Stimulated activated CD4-positive, alpha-beta T cell treated with anti-CD3 and anti-CD28 coated beads, Interleukin-12 subunit alpha, Interleukin-12 subunit beta, amount 100 ng/mL, for 48 hours (primary cell): ENCODE measurements around the gene TACC3.

Experiments
- DNase-seq, 3 donors: peaks; one replicate each; pipeline ENCODE4 v3.0.0-alpha.2; 2020; ENCODE audit warnings: low read depth in 2 of 3, low spot score in 1 of 3

TACC3 gene

GRCh38 chr4:1788254-1788973 is 67.1 kb downstream of the TACC3 start:
- DNase-seq: no peak

GRCh38 chr4:1789552-1789951 is 68.2 kb downstream of the TACC3 start:
- DNase-seq: no peak

GRCh38 chr4:1790005-1790404 is 68.7 kb downstream of the TACC3 start:
- DNase-seq: no peak

GRCh38 chr4:1792158-1792831 is 71.0 kb downstream of the TACC3 start:
- no peak for DNase-seq

GRCh38 chr4:1792832-1793495 is 71.6 kb downstream of the TACC3 start, which contains the start of gene FGFR3:
Gene FGFR3, plus strand, starts transcription at chr4:1793293. Its CDS starts 642 bp downstream, at chr4:1793935.
- peak in 1 of 3 donors; percentile 26 for DNase-seq

GRCh38 chr4:1793496-1793840 is 72.1 kb downstream of the TACC3 start:
- DNase-seq: peak in 1 of 3 donors; percentile 21

GRCh38 chr4:1793940-1794808 is 72.9 kb downstream of the TACC3 start:
- DNase-seq: no peak
